ENCODE measurements around the gene CDYL2.

GRCh38 chr16:80806927-80807340, 2.5 kb upstream of the CDYL2 start:
- no peak for TF ChIP-seq CTCF (IDR thresholded peaks at IDR 0.05; ENCODE audit: low read depth, low read length, missing input control)
- TF ChIP-seq HNF4A (conservative IDR thresholded peaks at IDR 0.05): no peak
- TF ChIP-seq MAX (IDR thresholded peaks at IDR 0.05): no peak
- no peak for TF ChIP-seq GABPA (IDR thresholded peaks at IDR 0.05 in 1 of 2, conservative IDR thresholded peaks at IDR 0.05 in 1 of 2)
- TF ChIP-seq YY1 (IDR thresholded peaks at IDR 0.05): no peak
- no peak for TF ChIP-seq RAD21 (IDR thresholded peaks at IDR 0.05)
- TF ChIP-seq NR2F2 (IDR thresholded peaks at IDR 0.05): no peak
- TF ChIP-seq FOXA1 (IDR thresholded peaks at IDR 0.05): no peak
- TF ChIP-seq SP1 (IDR thresholded peaks at IDR 0.05): no peak
- TF ChIP-seq TAF1 (conservative IDR thresholded peaks at IDR 0.05): no peak
- no peak for TF ChIP-seq HNF4G (IDR thresholded peaks at IDR 0.05)

Measured in liver (tissue), 3 donors.